Activated CD4-positive, CD25-positive, alpha-beta regulatory T cell treated with anti-CD3 and anti-CD28 coated beads, Interleukin-2, amount 50 U/mL, for 24 hours (primary cell): ENCODE results near the gene OR7G3.

Source experiments
- ATAC-seq, 2 donors: fragments of 150-1000 bp; cut with Tn5 transposase; one replicate each; pipeline ENCODE4 v1.10.0; 2021; ENCODE audit warnings: mild to moderate bottlenecking in 1 of 2, moderate library complexity in 1 of 2

OR7G3 gene

DNA sequence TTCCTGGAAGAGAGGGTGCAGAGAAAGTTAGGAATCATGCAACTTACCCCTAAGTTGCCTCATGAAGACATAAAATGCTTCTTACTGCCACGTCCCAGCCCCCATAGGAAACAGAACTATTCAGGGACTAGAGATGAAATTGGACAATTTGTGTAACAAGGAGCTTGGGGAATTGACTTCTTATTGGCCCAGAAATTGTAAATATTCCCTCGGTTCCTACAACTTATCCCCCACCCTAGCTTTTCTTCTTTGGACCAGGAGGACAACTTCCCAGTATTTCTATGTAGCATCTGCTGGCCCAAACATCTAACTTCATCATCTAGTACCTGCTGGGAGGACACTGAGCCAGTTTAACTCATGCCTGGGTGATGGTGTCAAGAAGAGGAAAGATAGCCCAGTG is 40.0 kb downstream of the OR7G3 start, which contains the start of gene OR1M1:
OR1M1 (plus strand) TSS at position 301 of the 400 bp plus-strand sequence. CDS start 6,184 bp downstream, outside the sequence.
- no peak for ATAC-seq

DNA sequence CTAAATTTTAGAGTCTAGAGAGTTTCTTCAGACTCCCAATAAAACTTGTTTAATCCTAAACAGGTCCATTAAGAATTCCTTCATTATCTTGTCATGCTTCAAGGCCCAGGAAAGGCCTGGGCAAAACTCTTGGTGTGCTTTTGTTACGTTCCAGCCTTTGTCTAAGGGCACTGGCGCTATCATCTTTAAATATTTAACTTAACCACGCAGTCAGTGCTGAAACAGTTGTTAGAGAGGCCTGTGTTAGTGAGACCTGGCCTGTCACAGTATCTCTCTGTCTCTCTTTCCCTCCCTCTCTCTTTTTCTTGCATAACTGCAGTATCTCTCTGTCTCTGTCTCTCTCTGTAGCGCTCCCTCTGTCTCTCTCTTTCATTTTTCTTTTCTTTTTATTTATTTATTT is 48.1 kb downstream of the OR7G3 start:
- ATAC-seq, result no peak

DNA sequence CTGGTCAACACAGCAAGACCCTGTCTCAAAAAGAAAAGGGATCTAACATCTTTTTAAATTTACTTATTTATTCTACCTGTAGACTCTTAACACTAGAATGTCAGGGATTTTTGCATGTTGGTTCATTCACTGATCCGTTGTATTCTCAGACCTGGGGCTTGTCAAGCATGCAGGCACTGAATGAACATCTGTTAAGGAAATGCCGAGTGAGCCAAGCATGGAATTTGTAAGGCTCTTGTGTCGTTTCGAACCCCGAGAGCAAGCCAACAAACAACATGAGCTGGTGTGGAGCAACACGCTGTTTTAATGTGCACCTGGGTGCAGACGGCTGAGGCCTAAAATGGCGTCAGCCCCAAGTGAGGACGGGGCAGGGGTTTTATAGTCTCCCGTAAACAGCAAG is 49.8 kb downstream of the OR7G3 start:
- ATAC-seq, result no peak
